Measurements from ENCODE around the gene SUMO3. TPM values are rescaled to one million over a fixed set of nuclear protein-coding genes. Genes with fewer than 3 reads are reported as not detected.

SUMO3 gene
- total RNA-seq, 1 donor from 2014 or later = 72.8 TPM

GRCh38 chr21:44761011-44761729, 56.7 kb downstream of the SUMO3 start:
- DNase-seq (ENCODE audit: low read depth) = no peak

- DNase-seq (ENCODE audit: low read depth) = no peak
Observed at GRCh38 chr21:44760376-44760775, 57.5 kb downstream of the SUMO3 start.

DNA sequence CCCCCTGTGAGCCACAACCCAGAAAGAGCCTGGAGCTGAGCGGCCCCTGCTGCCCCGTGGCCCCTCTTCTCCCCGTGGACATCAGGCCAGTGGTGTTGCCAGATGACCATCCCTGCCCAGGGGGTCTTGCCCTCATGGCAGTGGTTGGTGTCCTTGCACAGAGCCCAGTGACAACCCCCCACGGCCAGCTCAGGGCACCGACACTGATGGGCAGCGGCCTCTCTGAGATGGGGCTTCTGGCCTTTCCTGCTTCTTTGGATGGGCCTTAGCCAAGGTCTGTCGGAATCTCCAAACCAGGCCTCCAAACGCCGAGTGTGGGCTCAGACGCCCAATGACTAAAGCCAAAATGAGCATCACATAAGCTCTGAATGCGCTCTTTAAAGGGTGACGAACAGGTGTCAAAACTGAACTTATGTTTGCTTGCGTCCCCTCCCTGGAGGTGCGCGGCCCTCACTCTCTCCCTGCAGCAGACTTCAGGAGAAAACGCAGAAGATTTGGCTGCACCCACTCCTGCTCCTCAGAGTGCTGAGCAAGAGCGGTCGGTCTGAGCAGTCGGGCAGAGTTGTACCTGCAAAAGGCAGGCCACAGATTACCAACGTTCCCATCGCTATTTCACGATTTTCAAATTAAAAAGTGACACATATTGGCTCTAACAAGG, 58.1 kb downstream of the SUMO3 start:
- no peak for DNase-seq (ENCODE audit: low read depth)

DNA sequence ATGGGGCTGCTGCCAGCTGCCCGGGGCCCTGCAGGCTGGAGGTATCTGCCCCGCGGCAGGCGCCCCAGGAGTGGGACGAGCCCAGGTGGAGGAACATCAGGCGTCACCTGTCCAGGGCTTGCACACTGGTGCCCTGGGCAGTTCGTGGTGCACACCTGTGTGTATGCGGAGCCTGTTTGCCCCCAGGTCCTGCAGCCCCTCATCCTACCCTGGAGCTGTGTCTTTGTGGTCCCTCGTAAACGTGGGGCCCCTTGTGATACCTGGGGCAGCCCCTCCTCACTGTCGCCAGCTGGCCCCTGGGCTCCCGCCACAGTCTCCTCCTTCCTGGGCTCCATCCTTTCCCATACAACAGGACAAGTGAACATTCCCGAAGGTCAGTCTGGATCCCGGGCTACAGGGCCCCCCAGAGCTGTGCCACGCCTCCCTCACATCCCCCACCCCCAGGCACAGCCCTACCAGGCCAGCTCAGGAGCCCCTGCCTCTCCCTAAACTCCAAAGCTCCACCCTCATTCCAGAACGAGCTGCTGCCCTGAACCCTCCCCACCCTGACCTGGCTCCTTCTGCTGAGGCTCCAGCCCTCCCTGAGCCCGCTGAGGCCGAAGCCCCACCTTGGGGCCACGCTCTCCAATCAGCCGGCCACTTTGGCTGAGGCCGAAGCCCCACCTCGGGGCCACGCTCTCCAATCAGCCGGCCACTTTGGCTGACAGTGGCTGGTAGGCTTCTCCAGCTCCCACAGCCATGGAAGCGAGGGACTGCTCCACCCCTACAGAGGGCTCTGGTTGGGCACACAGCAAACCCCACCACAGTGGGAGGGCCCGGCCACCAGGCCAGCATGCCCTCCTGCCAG, 58.9 kb downstream of the SUMO3 start:
- DNase-seq (ENCODE audit: low read depth) = no peak

DNA sequence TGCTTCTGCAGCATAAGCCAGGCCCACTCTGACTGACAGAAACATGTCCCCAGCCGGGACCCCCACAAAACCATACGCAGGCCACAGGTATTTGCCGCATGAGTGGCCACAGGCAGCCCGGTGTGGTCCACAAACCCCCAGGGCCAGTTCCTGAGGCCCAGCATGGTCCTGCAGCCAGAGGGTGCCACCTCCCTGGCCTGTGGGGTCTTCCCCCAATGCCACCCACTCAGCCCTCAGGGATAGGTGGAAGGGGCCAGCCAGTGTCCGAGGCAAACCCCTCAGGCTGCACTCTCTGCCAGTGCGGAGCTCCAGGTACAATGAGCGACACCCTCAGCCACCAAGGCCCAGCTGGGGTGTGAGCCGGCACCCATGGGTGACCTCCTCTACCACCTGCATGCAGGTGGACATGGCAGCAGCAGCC, 59.7 kb downstream of the SUMO3 start:
- no peak for DNase-seq (ENCODE audit: low read depth)

- DNase-seq (ENCODE audit: low read depth) = no peak
Observed at GRCh38 chr21:44757731-44758130, 60.1 kb downstream of the SUMO3 start.

GRCh38 chr21:44756423-44757185, 61.3 kb downstream of the SUMO3 start:
- DNase-seq (ENCODE audit: low read depth) = peak; percentile 6

Other genes starting within 250 kb of the SUMO3 start
- not detected in 2 replicates for gene KRTAP10-4, start 244.3 kb downstream of the SUMO3 start, total RNA-seq
- gene KRTAP10-5, start 237.5 kb downstream of the SUMO3 start, total RNA-seq = not detected in 2 replicates
- not detected in 2 replicates for gene KRTAP10-6, start 225.6 kb downstream of the SUMO3 start, total RNA-seq
- not detected in 2 replicates for gene KRTAP10-7, start 217.5 kb downstream of the SUMO3 start, total RNA-seq
- gene KRTAP10-8, start 206.0 kb downstream of the SUMO3 start, total RNA-seq = not detected in 2 replicates
- gene KRTAP10-9, start 191.0 kb downstream of the SUMO3 start, total RNA-seq = not detected in 2 replicates
- gene KRTAP10-10, start 180.7 kb downstream of the SUMO3 start, total RNA-seq = not detected in 2 replicates
- not detected in 2 replicates for gene KRTAP10-11, start 171.6 kb downstream of the SUMO3 start, total RNA-seq
- not detected in 2 replicates for gene KRTAP12-4, start 163.4 kb downstream of the SUMO3 start, total RNA-seq
- gene KRTAP12-3, start 160.1 kb downstream of the SUMO3 start, total RNA-seq = not detected in 2 replicates
- gene KRTAP12-2, start 151.1 kb downstream of the SUMO3 start, total RNA-seq = not detected in 2 replicates
- not detected in 2 replicates for gene KRTAP12-1, start 135.9 kb downstream of the SUMO3 start, total RNA-seq
- not detected in 2 replicates for gene KRTAP10-12, start 120.9 kb downstream of the SUMO3 start, total RNA-seq
- gene TSPEAR, start 106.5 kb downstream of the SUMO3 start, total RNA-seq = not detected in 2 replicates
- 45.3 and 87.8 TPM in 2 replicates for gene UBE2G2, start 16.2 kb downstream of the SUMO3 start, total RNA-seq
- gene PTTG1IP, start 55.6 kb upstream of the SUMO3 start, total RNA-seq = 617 and 707 TPM in 2 replicates
- gene ITGB2, start 102.8 kb upstream of the SUMO3 start, total RNA-seq = 6.1 and 8.8 TPM in 2 replicates
- gene SLX9, start 122.0 kb upstream of the SUMO3 start, total RNA-seq = 23.0 and 24.1 TPM in 2 replicates